ENCODE results near the gene RAMP3.
A peak's percentile ranks its signal among the peaks of the same experiment; 100 is the strongest.
"Not testable (repeated sequence)": the region's sequence is repeated elsewhere in the genome, so short reads cannot be mapped to it uniquely, and the experiment has no call there.

RAMP3 gene, protein sequence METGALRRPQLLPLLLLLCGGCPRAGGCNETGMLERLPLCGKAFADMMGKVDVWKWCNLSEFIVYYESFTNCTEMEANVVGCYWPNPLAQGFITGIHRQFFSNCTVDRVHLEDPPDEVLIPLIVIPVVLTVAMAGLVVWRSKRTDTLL

GRCh38 chr7:45157653-45158401 is at the start of gene RAMP3:
Gene RAMP3, plus strand, starts transcription at chr7:45157791. Its CDS starts 38 bp downstream, at chr7:45157829.
- no peak for DNase-seq

DNA sequence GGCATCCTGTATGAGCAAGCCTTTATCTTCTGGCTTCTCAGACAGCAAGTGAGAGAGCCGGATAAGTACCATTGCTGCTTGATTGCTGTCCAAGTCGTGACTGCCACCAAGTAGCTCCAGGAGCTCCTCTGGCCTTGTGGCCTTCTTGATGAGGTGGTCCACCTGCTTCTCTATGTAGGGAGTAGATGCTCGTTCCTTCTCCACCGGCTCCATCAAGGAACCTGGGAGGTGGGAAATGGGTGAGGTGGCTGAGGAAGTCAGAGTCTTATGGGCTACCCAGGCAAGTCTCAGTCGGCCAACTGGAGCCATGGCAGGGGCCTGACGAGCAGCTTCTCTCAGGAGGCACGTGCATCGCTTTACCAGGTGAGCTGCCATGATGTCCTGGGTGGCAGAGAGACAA is 48.7 kb upstream of the RAMP3 start:
- DNase-seq: no peak

DNA sequence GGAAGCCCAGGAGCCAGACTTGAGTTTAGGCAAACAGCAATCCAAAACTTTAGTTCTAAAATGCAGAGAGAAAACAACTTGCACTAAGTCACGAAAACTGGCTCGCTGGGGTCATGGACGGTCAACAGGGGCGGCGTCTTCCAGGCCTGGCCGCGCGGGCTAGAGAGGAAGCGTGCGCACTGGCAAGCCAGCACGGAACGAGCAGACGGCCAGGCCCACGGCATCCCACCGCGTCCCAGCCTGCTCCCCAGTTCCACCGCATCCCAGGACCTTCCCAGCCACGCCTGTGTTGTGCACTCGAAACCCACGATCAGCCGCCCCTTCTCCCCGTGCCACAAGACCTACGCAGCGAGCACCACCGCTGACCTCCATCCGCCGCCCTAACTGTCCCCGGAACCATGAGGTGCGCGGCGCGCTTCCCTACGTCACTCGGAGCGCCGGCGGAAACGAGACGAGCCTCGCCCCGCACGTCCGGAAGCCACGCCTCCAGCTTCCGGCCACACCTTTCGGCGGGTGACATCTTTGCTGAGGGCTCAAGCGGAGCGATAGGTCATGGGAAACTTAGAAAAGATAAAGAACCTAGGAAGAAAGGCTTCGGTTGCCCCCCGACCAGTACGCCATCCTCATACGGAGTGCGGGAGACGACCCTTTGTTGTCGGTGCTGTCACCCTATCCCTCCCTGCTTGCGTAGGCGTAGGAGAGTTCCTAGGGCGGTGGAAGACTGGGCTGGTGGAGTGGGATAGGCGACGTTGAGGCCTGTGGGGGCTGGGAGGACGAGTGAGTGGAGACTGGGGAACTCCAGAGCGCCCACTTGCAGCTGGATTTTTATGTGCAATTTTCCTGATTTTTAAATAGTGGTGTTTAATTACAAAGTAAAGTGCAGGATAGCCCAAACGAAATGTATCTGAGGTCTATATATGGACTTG is 46.0 kb upstream of the RAMP3 start, which contains the start of gene TBRG4:
TBRG4 (minus strand) TSS at position 400 of the 926 bp plus-strand sequence. CDS start 2,460 bp downstream, outside the sequence.
- peak; percentile 96 for DNase-seq

DNA sequence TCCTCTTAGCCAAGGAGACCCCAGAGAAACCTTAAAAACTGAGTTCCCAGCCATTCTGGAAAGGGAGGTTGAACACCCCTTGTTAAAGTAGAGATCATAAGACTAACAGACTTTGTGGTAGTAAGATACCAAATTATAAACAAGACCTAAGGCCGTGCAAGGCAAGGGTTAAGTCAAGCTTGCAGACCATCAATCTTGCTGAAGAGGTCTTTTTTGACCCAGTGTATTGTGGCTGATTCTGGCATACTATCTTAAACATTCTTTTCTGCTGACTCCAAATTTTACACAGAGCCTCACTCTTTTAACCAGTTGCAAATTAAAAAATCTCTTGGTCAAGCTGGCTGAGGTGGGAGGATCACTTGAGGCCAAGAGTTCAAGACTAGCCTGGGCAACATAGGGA is 44.9 kb upstream of the RAMP3 start:
- DNase-seq: no peak

DNA sequence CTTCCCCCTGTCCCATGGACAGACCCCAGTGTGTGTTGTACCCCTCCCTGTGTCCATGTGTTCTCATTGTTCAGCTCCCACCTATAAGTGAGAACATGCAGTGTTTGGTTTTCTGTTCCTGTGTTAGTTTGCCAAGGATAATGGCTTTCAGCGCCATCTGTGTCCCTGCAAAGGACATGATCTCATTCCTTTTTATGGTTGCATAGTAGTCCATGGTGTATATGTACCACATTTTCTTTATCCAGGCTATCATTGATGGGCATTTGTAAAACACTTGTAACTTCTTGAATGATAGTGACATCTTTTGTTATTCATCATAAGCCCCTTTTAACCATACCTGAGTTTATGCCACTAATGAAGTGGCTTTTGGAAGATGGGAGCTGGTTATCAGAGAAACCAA is 43.3 kb upstream of the RAMP3 start:
- DNase-seq: not testable (repeated sequence)

DNA sequence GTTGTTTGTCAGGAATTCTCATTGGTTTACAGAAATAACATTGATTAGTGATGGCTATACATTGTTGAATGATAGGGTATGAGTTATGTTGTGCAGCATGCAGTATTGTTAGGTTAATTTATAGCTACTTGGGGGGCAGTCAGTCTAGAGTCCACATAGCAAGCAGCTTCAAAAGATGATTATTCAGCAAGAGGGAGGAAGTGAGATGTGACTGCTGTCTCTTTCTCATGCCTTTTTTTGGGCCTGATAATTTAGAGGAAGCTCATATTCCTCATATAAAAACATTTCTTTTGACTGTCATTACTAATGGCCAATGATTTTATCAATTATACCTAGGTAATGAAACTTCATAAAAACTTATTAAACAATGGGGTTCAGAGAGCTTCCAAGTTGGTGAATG is 42.7 kb upstream of the RAMP3 start:
- DNase-seq: no peak

GRCh38 chr7:45116048-45116447 is 41.5 kb upstream of the RAMP3 start:
- DNase-seq: no peak

GRCh38 chr7:45117582-45117981 is 40.0 kb upstream of the RAMP3 start:
- DNase-seq: no peak

DNA sequence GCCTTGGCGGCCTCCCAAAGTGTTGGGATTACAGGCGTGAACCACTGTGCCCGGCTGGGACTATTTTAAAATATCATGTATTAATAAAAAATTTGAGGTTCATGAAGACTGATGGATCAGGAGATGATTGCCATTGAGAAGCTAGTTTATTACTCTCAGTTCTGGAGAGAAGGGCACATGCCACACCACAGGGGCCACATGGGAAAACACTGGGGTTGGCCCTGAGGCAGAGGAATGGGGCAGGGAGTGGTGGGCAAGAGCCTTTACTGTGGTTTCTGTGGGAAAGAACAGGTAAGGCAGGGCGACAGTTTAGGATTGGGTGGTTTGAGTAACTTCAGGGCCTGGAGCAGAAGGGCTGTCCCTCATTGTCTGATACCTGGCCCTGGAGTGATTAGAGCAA is 39.3 kb upstream of the RAMP3 start:
- no peak for DNase-seq

GRCh38 chr7:45118889-45119331 is 38.7 kb upstream of the RAMP3 start:
- no peak for DNase-seq

GRCh38 chr7:45119550-45119949 is 38.0 kb upstream of the RAMP3 start:
- no peak for DNase-seq

- no peak for DNase-seq
Observed at GRCh38 chr7:45122975-45123860, 34.4 kb upstream of the RAMP3 start.

- DNase-seq: no peak
Observed at GRCh38 chr7:45123913-45124710, 33.5 kb upstream of the RAMP3 start.

GRCh38 chr7:45125193-45125904 is 32.2 kb upstream of the RAMP3 start:
- no peak for DNase-seq

GRCh38 chr7:45126201-45126600 is 31.4 kb upstream of the RAMP3 start:
- no peak for DNase-seq

- no peak for DNase-seq
Observed at GRCh38 chr7:45126920-45127319, 30.7 kb upstream of the RAMP3 start.

DNA sequence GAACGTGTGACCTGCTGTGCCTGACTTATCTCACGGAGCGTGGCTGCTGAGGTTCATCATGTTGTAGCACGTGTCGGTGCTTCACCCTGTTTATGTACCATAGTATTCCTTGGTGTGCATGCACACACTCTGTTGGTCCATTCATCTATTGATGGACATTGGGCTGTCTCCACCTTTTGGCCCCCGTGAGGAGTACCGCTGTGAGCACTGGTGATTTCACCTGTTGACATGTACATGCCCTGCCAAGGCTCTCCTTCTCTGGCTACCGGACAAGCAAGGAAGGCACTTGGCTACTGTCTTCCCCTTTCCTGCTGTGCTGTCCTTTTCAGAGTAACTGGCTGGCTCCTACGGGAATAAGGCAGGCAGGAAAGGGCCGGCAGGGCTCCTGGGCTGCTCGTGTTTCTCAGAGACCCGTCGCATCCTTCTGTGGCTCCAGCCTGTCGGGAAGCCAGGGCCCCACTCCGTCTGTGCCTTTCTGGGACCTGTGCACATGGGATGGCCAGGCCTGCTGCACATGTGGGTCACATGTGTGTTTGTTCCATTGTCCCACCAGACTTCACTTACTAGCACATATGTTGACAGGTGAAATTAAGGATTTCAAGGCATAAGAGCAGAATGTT is 28.3 kb upstream of the RAMP3 start:
- DNase-seq: no peak

DNA sequence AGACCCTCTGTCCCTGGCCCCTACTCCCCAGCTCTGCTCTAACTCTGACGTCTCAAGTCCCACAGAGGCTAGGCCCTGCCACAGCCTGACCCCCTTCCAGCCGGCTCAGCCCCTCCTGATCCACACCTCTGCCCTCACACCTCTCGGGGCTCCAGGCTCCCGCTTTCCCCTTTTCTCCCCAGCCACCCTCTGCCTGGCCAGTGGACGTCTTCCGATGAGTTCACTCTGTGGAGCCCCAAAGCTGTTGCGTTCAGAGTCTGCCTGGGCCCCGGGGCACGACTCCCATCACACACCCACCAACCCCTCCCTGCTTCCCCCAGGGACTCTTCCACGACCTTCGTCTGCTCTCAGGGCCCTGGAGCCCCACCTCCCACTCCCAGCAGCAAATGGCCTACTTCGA is 27.7 kb upstream of the RAMP3 start:
- DNase-seq: no peak

GRCh38 chr7:45130910-45131309 is 26.7 kb upstream of the RAMP3 start:
- no peak for DNase-seq

GRCh38 chr7:45131891-45132290 is 25.7 kb upstream of the RAMP3 start:
- DNase-seq: no peak

Data from activated naive CD4-positive, alpha-beta T cell treated with Interleukin-2 at 50 U/mL for 16 hours (primary cell).